Measurements from ENCODE around the gene RIN3. TPM values are rescaled to one million over a fixed set of nuclear protein-coding genes. Genes with fewer than 3 reads are reported as not detected.

RIN3 gene
- total RNA-seq, 1 donor from 2014 or later = 6.9 TPM

DNA sequence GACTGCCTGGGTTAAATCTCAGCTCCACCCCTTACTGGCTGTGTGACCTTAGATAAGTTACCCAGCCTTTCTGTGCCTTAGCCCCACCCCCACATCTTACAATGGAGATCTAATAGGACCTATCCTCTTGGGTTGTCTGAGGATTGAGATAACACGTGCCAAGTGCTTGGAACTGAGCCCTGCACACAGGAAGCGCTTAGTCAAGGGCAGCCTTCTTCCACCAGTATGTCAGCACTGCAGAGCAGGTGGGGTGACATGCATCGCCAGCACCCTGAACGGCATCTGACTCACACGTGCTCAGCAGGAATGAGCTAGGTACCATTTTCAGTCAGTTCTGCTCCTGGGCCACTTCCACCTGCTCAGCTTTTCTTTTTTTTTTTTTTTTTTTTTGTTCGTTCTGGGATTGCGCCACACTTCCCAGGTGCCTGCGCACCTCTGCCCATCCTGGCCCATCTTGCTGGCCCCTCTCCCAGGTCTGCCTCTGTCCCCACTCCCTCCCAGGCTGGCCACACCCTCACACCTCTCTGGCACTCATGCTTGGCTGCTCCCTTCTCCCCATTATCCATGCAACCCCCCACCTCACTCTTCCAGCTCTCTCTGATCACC is 215.3 kb downstream of the RIN3 start:
- no peak overlapping the region for H3K4me3 Mint-ChIP-seq (ENCODE audit: low read depth)
- TF ChIP-seq, protein P1, sequence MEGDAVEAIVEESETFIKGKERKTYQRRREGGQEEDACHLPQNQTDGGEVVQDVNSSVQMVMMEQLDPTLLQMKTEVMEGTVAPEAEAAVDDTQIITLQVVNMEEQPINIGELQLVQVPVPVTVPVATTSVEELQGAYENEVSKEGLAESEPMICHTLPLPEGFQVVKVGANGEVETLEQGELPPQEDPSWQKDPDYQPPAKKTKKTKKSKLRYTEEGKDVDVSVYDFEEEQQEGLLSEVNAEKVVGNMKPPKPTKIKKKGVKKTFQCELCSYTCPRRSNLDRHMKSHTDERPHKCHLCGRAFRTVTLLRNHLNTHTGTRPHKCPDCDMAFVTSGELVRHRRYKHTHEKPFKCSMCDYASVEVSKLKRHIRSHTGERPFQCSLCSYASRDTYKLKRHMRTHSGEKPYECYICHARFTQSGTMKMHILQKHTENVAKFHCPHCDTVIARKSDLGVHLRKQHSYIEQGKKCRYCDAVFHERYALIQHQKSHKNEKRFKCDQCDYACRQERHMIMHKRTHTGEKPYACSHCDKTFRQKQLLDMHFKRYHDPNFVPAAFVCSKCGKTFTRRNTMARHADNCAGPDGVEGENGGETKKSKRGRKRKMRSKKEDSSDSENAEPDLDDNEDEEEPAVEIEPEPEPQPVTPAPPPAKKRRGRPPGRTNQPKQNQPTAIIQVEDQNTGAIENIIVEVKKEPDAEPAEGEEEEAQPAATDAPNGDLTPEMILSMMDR (IDR thresholded peaks at IDR 0.05; ENCODE audit: unreplicated experiment) = no peak
- DNase-seq (ENCODE audit: low spot score, unreplicated experiment) = no peak
- peaks cover 41% of the 10 kb centered on the region for H3K36me3 Mint-ChIP-seq (ENCODE audit: insufficient read depth)
- H3K4me1 Mint-ChIP-seq (ENCODE audit: low read depth) = peaks cover 25% of the 10 kb centered on the region
- H3K27ac Mint-ChIP-seq = peak overlapping the region; percentile 67
- peaks cover 9% of the 10 kb centered on the region for H3K9me3 Mint-ChIP-seq (ENCODE audit: low read depth)
- no peaks in the 10 kb centered on the region for H3K27me3 Mint-ChIP-seq

GRCh38 chr14:92729634-92730358 is 216.2 kb downstream of the RIN3 start:
- H3K27ac Mint-ChIP-seq = no peak overlapping the region
- peaks cover 34% of the 10 kb centered on the region for H3K36me3 Mint-ChIP-seq (ENCODE audit: insufficient read depth)
- no peak overlapping the region for H3K4me3 Mint-ChIP-seq (ENCODE audit: low read depth)
- no peak for DNase-seq (ENCODE audit: low spot score, unreplicated experiment)
- peaks cover 17% of the 10 kb centered on the region for H3K4me1 Mint-ChIP-seq (ENCODE audit: low read depth)
- H3K27me3 Mint-ChIP-seq = no peaks in the 10 kb centered on the region
- TF ChIP-seq, protein P1 (IDR thresholded peaks at IDR 0.05; ENCODE audit: unreplicated experiment) = no peak
- peaks cover 9% of the 10 kb centered on the region for H3K9me3 Mint-ChIP-seq (ENCODE audit: low read depth)

GRCh38 chr14:92731622-92732115 is 218.1 kb downstream of the RIN3 start:
- TF ChIP-seq, protein P1 (IDR thresholded peaks at IDR 0.05; ENCODE audit: unreplicated experiment) = no peak
- H3K27ac Mint-ChIP-seq = no peak overlapping the region
- no peak overlapping the region for H3K4me3 Mint-ChIP-seq (ENCODE audit: low read depth)
- H3K9me3 Mint-ChIP-seq (ENCODE audit: low read depth) = peaks cover 8% of the 10 kb centered on the region
- H3K36me3 Mint-ChIP-seq (ENCODE audit: insufficient read depth) = peaks cover 30% of the 10 kb centered on the region
- DNase-seq (ENCODE audit: low spot score, unreplicated experiment) = no peak
- H3K4me1 Mint-ChIP-seq (ENCODE audit: low read depth) = peaks cover 13% of the 10 kb centered on the region
- no peaks in the 10 kb centered on the region for H3K27me3 Mint-ChIP-seq

DNA sequence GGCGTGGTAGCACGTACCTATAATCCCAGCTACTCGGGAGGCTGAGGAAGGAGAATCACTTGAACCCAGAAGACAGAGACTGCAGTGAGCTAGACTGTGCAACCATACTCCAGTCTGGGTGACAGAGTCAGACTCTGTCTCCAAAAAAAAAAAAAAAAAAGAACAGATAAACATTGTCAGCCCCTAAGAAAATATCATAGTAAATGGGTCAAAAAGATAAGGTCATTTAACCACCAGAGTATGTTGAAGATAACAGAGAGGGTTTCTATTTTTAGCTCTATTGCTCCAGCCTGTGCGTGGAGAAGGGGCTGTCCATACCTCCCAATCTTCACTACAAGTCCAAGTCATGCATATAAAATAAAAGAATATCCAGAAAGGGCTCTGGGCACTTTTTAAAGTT is 219.4 kb downstream of the RIN3 start:
- Mint-ChIP-seq H3K4me3 (ENCODE audit: low read depth) (no peak overlapping the region), H3K4me1 (ENCODE audit: low read depth) (peaks cover 22% of the 10 kb centered on the region), H3K36me3 (ENCODE audit: insufficient read depth) (peaks cover 23% of the 10 kb centered on the region), H3K9me3 (ENCODE audit: low read depth) (peaks cover 3% of the 10 kb centered on the region), H3K27me3 (no peaks in the 10 kb centered on the region), H3K27ac (no peak overlapping the region)
- TF ChIP-seq, protein P1 (IDR thresholded peaks at IDR 0.05; ENCODE audit: unreplicated experiment) = no peak
- DNase-seq (ENCODE audit: low spot score, unreplicated experiment) = no peak

- TF ChIP-seq, protein P1 (IDR thresholded peaks at IDR 0.05; ENCODE audit: unreplicated experiment) = no peak
- H3K9me3 Mint-ChIP-seq (ENCODE audit: low read depth) = peaks cover 3% of the 10 kb centered on the region
- no peak for DNase-seq (ENCODE audit: low spot score, unreplicated experiment)
- peaks cover 24% of the 10 kb centered on the region for H3K36me3 Mint-ChIP-seq (ENCODE audit: insufficient read depth)
- H3K27me3 Mint-ChIP-seq = no peaks in the 10 kb centered on the region
- peaks cover 22% of the 10 kb centered on the region for H3K4me1 Mint-ChIP-seq (ENCODE audit: low read depth)
- no peak overlapping the region for H3K27ac Mint-ChIP-seq
- no peak overlapping the region for H3K4me3 Mint-ChIP-seq (ENCODE audit: low read depth)
Observed at GRCh38 chr14:92734618-92735017, 221.0 kb downstream of the RIN3 start.

Data from progenitor cell of endocrine pancreas (in vitro differentiated cells).